Measurements from ENCODE around the gene PPFIBP1. TPM values are rescaled to one million over a fixed set of nuclear protein-coding genes. Genes with fewer than 3 reads are reported as not detected.
"Not testable (repeated sequence)": the region's sequence is repeated elsewhere in the genome, so short reads cannot be mapped to it uniquely, and the experiment has no call there.

The PPFIBP1 gene
- total RNA-seq, 2 experiments from 2014 or later = 5.4 to 23.2 TPM

DNA sequence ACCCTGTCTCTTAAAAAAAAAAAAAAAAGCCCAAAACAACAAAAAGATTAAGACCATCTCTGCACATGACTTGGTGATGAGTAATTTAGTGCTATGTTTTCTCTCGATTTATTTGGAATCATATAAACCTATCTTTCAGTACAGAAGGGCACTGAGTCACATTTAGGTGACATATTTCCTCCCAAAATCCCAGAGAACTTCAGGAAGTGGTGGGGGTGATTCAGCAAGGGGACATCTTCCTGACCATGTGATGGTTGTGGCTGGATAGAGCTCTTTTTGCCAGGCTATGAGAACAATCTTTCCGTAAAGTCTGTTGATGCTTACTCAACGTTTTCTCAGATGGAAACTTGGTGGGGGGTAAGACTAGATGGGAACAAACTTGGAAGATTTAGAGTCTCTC is 50.0 kb downstream of the PPFIBP1 start:
- Mint-ChIP-seq H3K4me3 (no peak overlapping the region), H3K4me1 (peaks cover 2% of the 10 kb centered on the region), H3K27ac (no peak overlapping the region), H3K36me3 (no peaks in the 10 kb centered on the region), H3K27me3 (peaks cover 11% of the 10 kb centered on the region), H3K9me3 (ENCODE audit: low read depth) (no peaks in the 10 kb centered on the region)
- ATAC-seq = no peak
- DNase-seq = no peak
- CTCF ChIA-PET = no interaction called here

DNA sequence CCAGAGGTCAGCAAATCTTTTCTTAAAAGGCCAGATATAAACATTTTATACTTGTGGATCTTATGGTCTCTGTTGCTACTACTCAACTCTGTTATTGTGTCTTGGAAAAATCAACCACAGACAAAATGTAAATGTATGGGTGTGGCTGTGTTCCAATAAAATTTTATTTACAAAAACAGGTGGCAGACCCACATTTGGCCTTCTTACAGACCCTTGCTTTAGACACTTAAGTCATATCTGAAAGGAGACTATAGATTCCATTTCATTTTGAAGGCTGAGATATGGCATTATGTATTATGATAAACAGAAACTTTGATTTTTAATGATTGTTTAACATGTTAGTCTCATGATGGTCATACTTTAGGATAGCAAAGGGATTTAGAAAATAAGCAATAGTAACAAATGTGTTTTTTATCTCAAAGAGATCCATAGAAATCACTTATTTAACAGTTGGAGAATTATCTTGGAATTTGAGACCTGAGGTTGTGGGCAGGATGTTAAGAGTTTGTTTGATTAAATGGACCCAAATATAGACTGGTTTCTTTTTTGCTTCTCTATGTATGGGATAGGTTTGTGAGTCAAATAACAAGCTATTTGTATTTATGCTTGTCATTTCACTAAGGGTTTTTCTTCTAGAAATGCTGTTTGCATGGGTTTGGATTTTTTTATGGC is 51.2 kb downstream of the PPFIBP1 start:
- CTCF ChIA-PET = no interaction called here
- DNase-seq (no peak), ATAC-seq (no peak)
- peaks cover 9% of the 10 kb centered on the region for H3K27me3 Mint-ChIP-seq
- H3K27ac Mint-ChIP-seq = no peak overlapping the region
- H3K9me3 Mint-ChIP-seq (ENCODE audit: low read depth) = no peaks in the 10 kb centered on the region
- H3K36me3 Mint-ChIP-seq = no peaks in the 10 kb centered on the region
- no peak overlapping the region for H3K4me3 Mint-ChIP-seq
- H3K4me1 Mint-ChIP-seq = peaks cover 2% of the 10 kb centered on the region

DNA sequence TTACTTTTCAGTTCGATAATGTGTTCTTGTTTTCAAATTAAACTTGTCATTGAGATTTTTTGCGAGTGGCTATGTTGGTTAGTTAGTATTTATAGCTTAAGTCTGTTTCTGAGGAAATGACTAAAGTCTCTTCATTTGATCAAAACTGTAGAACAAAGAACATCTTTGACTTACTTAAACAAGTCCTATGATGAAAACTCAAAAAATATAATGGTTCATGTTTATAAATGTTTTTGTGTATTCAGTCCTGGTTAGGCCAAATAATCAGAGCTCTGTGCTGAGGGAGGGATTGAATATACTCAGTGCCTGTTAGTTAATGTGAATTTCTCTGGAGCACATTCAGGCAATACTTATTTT is 51.7 kb downstream of the PPFIBP1 start:
- CTCF ChIA-PET = no interaction called here
- peaks cover 9% of the 10 kb centered on the region for H3K27me3 Mint-ChIP-seq
- no peak for ATAC-seq
- no peaks in the 10 kb centered on the region for H3K9me3 Mint-ChIP-seq (ENCODE audit: low read depth)
- DNase-seq = no peak
- no peaks in the 10 kb centered on the region for H3K36me3 Mint-ChIP-seq
- H3K27ac Mint-ChIP-seq = no peak overlapping the region
- H3K4me3 Mint-ChIP-seq = no peak overlapping the region
- H3K4me1 Mint-ChIP-seq = peaks cover 2% of the 10 kb centered on the region

DNA sequence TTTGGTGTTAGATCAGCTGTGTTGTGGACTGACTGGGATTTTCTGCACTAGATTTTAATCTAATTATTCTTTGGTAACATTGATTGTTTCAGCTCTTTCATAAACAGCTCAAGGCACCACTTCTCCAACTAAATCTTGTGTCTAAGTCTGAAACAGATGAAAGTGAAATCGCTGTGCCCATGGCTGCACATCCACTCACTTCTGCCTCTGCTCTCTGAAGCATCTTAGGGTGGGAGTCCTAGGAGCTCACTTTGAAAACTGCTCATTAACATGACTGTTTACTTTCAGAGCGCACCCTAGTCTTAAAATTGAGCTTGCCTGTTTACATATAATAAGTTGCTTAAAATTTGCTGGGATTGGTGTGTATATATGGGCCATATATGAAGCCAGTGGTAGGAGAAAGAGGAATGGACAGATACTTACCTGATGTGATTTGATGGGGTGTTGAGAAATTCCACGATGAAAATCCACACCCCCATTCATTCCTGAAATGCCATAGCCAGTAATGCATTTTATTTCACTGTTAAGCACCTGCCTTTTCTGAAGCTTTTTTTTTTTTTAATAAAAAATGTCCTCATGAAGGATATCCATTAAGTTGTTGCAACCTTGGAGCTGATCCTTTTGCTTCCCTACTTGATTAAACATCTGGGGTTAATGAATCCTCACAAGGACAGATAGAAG is 52.8 kb downstream of the PPFIBP1 start:
- ATAC-seq (no peak), DNase-seq (no peak)
- CTCF ChIA-PET = no interaction called here
- no peak overlapping the region for H3K4me3 Mint-ChIP-seq
- H3K9me3 Mint-ChIP-seq (ENCODE audit: low read depth) = no peaks in the 10 kb centered on the region
- peaks cover 2% of the 10 kb centered on the region for H3K4me1 Mint-ChIP-seq
- H3K27ac Mint-ChIP-seq = no peak overlapping the region
- no peaks in the 10 kb centered on the region for H3K36me3 Mint-ChIP-seq
- H3K27me3 Mint-ChIP-seq = peaks cover 6% of the 10 kb centered on the region

DNA sequence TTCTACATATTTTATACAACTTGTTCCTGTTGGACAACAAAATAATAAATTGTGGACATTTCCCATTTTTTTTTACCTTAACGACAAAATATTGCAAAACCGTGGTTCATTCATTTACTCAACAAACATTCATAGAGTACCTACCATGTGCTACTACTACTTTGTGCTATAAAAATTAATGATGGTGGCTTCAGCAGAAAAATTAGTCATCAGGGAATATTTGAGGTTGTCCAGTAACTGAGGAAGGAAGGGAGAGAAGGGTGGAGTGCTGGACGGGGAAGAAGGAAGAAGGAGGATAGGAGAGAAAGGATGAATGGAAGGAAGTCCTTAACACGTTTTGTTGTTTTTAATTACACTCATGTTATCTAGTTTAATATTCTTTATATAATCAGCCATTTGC is 53.7 kb downstream of the PPFIBP1 start:
- Mint-ChIP-seq H3K9me3 (ENCODE audit: low read depth) (no peaks in the 10 kb centered on the region), H3K4me3 (no peak overlapping the region), H3K27me3 (peaks cover 6% of the 10 kb centered on the region), H3K4me1 (peaks cover 2% of the 10 kb centered on the region), H3K36me3 (no peaks in the 10 kb centered on the region), H3K27ac (no peak overlapping the region)
- no peak for ATAC-seq
- CTCF ChIA-PET = no interaction called here
- no peak for DNase-seq

DNA sequence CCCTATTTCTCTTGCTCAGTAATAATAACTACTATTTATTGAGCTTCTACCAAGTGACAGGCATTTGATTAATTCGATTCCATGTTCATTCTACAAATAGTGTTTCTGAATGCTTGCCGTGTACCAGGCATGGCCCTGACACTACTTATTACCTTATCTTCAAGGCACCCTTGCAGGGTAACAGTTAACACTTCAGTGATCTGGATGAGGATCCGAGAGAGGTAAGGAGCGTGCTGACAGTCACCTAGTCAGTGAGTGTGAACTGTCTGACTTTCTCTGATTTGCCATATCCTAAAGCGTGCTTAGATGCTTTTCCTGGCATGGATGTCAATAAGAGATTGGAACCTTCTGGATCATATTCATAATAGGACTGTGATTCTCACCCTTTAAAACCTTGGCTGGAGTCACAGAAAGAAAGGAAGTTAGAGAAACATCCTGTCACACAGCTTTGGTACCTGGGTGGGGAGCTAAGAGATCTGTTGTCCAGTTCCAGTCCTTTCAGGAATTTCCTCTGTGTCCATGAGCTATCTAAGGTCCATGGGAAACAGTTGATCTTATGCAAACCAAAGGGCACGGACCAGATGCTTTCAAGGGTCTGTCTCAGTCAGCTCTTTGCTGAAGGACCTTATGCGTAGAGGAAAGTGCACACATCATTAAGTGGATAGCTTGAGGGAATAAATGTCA is 54.8 kb downstream of the PPFIBP1 start:
- no peak for DNase-seq
- CTCF ChIA-PET = no interaction called here
- Mint-ChIP-seq H3K36me3 (no peaks in the 10 kb centered on the region), H3K27ac (no peak overlapping the region), H3K9me3 (ENCODE audit: low read depth) (no peaks in the 10 kb centered on the region), H3K4me3 (no peak overlapping the region), H3K4me1 (no peaks in the 10 kb centered on the region), H3K27me3 (peaks cover 2% of the 10 kb centered on the region)
- no peak for ATAC-seq

DNA sequence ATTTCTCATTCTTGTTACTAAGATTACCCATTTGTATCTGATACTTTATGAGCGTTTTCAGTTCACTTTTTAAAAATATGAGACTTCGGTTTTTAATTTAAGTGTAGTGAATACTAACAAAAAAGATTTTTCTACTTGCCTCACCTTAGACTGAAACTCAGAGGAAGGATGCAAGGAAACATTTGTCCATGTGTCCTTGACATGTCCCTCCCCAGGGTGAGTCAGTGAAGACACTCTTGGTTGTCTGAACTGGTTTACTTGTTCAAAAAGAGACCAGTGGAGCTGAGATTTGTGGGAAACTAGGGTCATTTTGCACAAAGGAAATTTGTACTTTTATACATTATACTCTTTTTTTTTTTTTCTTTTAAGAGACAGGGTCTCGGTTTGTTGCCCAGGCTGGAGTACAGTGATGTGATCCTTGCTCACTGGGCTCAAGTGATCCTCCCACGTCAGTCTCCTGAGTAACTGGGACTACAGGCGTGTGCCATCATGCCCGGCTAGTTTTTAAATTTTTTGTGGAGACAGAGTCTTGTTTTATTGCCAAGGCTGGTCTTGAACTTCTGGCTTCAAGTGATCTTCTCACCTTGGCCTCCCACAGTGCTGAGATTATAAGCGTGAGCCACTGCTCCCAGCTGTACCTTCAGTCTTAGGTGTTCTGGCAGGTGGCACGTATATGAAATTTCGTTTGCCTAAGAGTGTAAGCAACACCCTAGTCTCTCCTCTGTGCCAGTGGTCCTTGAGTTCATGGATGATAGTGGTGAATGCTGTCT is 56.7 kb downstream of the PPFIBP1 start:
- Mint-ChIP-seq H3K9me3 (ENCODE audit: low read depth) (no peaks in the 10 kb centered on the region), H3K4me1 (no peaks in the 10 kb centered on the region), H3K4me3 (no peak overlapping the region), H3K27me3 (peaks cover 2% of the 10 kb centered on the region), H3K36me3 (no peaks in the 10 kb centered on the region), H3K27ac (no peak overlapping the region)
- CTCF ChIA-PET = no interaction called here
- ATAC-seq (no peak), DNase-seq (no peak)

DNA sequence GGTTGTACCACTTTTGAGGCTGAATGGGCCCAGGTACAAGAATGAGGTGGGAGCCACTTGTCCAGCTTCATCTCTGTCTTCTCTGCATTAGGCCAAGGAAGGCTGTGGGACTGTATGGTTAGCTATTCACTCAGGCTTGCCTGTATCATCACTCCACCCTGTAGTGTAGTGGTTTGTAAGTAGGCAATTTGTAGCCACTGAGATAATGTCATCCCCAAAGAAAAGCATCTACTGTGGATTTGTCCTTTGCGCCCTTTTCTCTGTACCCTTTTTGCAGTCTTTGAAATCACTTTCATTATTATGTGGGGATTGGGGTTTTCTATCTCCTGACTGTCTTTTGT is 57.3 kb downstream of the PPFIBP1 start:
- H3K4me3 Mint-ChIP-seq; H3K9me3 Mint-ChIP-seq (ENCODE audit: low read depth); H3K27ac Mint-ChIP-seq; H3K4me1 Mint-ChIP-seq; H3K36me3 Mint-ChIP-seq; H3K27me3 Mint-ChIP-seq; DNase-seq; CTCF ChIA-PET; ATAC-seq: not testable (repeated sequence)

DNA sequence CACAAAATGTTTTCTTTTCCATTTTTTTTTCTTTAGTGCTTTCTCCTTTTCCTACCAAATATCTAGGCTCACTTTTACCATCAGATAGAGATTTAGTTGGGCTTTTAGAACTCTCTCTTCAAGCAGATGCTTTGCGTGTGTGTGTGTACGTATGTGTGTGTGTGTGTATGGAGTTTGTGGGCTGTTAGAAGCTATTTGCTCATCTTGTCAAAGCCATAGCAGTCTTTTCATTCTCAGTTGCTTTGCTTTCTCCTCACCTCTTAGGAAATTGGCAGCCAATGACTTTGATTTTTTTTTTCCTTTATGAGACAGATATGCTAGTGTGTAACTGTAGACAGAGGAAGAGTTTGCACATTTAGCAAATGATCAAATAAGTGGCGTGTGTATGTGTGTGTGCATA is 57.8 kb downstream of the PPFIBP1 start:
- H3K4me3 Mint-ChIP-seq; CTCF ChIA-PET; H3K9me3 Mint-ChIP-seq (ENCODE audit: low read depth); H3K27ac Mint-ChIP-seq; H3K36me3 Mint-ChIP-seq; DNase-seq; H3K4me1 Mint-ChIP-seq; ATAC-seq; H3K27me3 Mint-ChIP-seq: not testable (repeated sequence)

DNA sequence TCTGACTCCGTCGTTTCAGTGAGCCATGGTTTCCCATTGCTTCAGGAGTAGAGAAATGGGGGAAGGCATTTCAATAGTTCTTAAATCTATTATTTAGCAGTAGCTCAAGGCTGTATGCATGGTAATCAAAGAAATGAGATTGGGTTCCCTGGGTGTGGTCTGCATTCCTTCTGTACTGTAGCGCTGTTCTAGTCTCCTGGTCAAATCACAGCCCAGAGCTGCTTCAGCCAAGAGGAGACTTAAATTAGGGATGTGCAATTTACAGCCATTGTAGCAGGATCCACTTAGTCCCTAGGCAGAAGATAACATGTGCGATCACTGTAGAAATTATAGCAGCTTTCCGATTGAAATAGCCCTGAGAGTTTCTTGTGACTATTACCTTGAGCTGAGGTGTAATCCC is 58.4 kb downstream of the PPFIBP1 start:
- DNase-seq; H3K4me3 Mint-ChIP-seq; H3K4me1 Mint-ChIP-seq; CTCF ChIA-PET; H3K9me3 Mint-ChIP-seq (ENCODE audit: low read depth); H3K27ac Mint-ChIP-seq; H3K36me3 Mint-ChIP-seq; H3K27me3 Mint-ChIP-seq; ATAC-seq: not testable (repeated sequence)

DNA sequence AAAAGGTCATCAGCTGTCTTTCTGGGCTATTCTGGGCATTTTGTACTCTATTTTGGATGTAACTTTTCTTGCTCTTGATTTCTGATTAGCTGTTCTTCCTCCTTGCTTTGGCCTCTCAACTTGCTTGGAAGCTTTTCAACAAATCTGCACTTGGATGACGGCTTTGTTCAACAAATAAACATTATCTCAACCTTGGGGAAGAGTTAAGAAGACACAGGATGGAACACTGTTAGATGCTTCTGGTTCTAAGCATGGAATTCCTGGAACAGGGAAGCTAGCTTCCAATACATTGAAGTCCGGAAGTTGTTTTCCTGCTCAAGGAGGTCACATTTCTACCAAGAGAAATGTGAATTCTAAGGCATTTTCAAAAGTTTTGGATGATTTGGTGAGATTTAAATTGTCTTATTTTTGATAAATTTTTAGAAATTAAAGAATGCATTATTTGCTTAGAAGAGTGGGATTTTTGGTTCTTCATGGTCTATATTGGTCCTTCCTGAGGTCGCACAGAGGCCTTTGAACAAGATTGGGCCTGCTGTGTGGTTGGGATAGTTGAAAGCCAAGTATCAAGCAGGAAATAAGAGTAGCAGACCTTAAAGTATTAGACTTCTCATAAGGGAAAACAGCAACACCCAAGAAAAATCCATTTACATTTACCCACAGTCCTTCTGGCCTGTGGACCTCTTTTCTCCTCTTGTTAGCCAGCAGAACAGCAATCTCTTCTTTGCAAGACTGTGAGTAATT is 59.2 kb downstream of the PPFIBP1 start:
- H3K36me3 Mint-ChIP-seq = no peaks in the 10 kb centered on the region
- no peak overlapping the region for H3K27ac Mint-ChIP-seq
- H3K9me3 Mint-ChIP-seq (ENCODE audit: low read depth) = no peaks in the 10 kb centered on the region
- no peaks in the 10 kb centered on the region for H3K27me3 Mint-ChIP-seq
- H3K4me1 Mint-ChIP-seq = peaks cover 5% of the 10 kb centered on the region
- DNase-seq (no peak), ATAC-seq (no peak)
- no peak overlapping the region for H3K4me3 Mint-ChIP-seq
- CTCF ChIA-PET = no interaction called here

DNA sequence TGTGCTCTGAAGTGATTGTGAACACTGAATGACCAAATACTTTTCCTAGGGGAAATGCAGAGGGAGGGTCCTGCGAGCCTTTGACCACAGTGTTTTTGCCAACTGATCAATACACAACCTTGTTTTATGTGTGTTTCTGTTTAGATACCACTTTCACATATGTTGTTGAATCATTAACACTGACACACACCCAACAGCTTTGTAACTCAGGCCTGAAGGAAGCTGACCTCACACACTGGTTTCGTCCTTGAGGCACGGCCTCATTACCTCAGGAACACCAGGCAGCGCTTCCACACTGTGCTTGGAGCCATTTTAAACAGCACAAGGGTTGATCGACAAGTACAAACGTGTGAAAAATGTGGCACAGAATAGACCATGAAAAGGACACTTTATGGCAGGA is 60.0 kb downstream of the PPFIBP1 start:
- Mint-ChIP-seq H3K27ac (no peak overlapping the region), H3K4me3 (no peak overlapping the region), H3K9me3 (ENCODE audit: low read depth) (no peaks in the 10 kb centered on the region), H3K27me3 (no peaks in the 10 kb centered on the region), H3K36me3 (no peaks in the 10 kb centered on the region), H3K4me1 (peaks cover 5% of the 10 kb centered on the region)
- CTCF ChIA-PET = no interaction called here
- no peak for ATAC-seq
- DNase-seq = no peak

DNA sequence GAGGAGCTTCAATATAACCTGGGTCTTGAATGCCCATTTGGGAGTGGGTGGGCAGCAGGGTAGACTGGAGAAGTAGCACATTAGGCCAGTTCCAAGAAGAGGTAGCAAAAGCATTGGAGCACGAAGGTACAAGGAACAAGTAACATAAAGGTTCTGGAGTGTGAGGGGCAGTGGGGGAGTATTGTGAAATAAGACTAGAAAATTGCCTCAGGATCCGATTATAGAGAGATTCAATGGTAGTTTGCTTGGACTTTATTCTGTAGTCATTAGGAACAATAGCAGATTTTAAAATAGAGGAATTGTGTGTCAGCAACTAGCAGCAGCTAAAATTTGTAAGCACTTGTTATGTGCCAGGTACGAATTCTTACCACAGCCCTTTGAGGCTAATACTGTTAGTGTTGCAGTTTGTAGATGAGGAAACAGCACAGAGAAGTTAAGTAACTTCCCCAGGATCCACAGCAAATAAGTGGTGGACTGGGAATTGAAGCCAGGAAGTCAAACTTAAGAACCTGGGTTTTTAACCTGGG is 61.8 kb downstream of the PPFIBP1 start:
- DNase-seq = no peak
- H3K4me1 Mint-ChIP-seq = peaks cover 5% of the 10 kb centered on the region
- CTCF ChIA-PET = no interaction called here
- no peaks in the 10 kb centered on the region for H3K36me3 Mint-ChIP-seq
- ATAC-seq = no peak
- H3K9me3 Mint-ChIP-seq (ENCODE audit: low read depth) = no peaks in the 10 kb centered on the region
- H3K4me3 Mint-ChIP-seq = no peak overlapping the region
- no peak overlapping the region for H3K27ac Mint-ChIP-seq
- H3K27me3 Mint-ChIP-seq = no peaks in the 10 kb centered on the region
